Esophagus muscularis mucosa (tissue), 3 donors: ENCODE results near the gene ZSWIM4.
A peak's percentile ranks its signal among the peaks of the same experiment; 100 is the strongest.

ENCODE experiments used
- CTCF ChIP-seq, 3 experiments: fragments of 200-600 bp in 2 of 3; fragments of 450-650 bp in 1 of 3; sonication (generic) in 2 of 3; IDR thresholded peaks; one replicate each; pipeline ENCODE4 v1.5.1; 2017 to 2019; ENCODE audit warnings: antibody characterized with exemption in 3 of 3, mild to moderate bottlenecking in 2 of 3, moderate library complexity in 1 of 3
- POLR2A ChIP-seq: fragments of 450-650 bp; IDR thresholded peaks from one replicate; pipeline ENCODE4 v1.6.1; 2017; ENCODE audit warnings: antibody characterized with exemption, moderate library complexity, mild to moderate bottlenecking, low read depth

GRCh38 chr19:13794757-13795589 lies at the start of gene ZSWIM4:
- TF ChIP-seq POLR2A = peak; percentile 57
- TF ChIP-seq CTCF (IDR thresholded peaks at IDR 0.05) = no peak
